HCT116 (cell line): ENCODE measurements around the gene ATG4D. TPM values are rescaled to one million over a fixed set of nuclear protein-coding genes. Genes with fewer than 3 reads are reported as not detected.

Experiments
- ATAC-seq: fragments of 200-7000 bp; cut with Tn5 transposase; 2 replicates; pipeline ENCODE4 v1.9.1; 2020; ENCODE audit warnings: mild to moderate bottlenecking, moderate library complexity
- BruUV-seq: library from RNA; stranded (reverse); fragments of 400-500 nt; replicated peaks from 2 replicates; lab custom pipeline; 2021; lab: Mats Ljungman, UMichigan
- CTCF ChIA-PET: fragments of 300-600 bp; sonication (Branson Sonifier 250); formaldehyde crosslinking; loops from one replicate; lab custom pipeline; 2021; ENCODE audit warnings: antibody characterized with exemption; lab: Charles Lee
- POLR2A ChIA-PET: fragments of 300-600, 350-600 bp; sonication (Branson Sonifier 250); formaldehyde crosslinking; loops from one replicate; lab custom pipeline; 2021; ENCODE audit warnings: antibody characterized with exemption; lab: Charles Lee
- RAD21 ChIA-PET, 2 experiments: fragments of 300-600 bp; sonication (Branson Sonifier 250); formaldehyde crosslinking; loops; one replicate each; lab custom pipeline; 2023; ENCODE audit warnings: low total read pairs in 2 of 2; ENCODE audit not compliant: uncharacterized antibody in 2 of 2, unreplicated experiment in 2 of 2, low non-redundant PET in 1 of 2; lab: Charles Lee
- DNase-seq: peaks from one replicate; pipeline ENCODE4 v3.0.0-alpha.2; 2010; ENCODE audit warnings: low read depth, low spot score
- H2AFZ ChIP-seq: fragments of 200-600 bp; shearing (Covaris generic), sonication (generic); 2 replicates; pipeline ENCODE4 v1.6.1; 2017; ENCODE audit warnings: low read depth, mixed run types, mixed read lengths, antibody characterized with exemption, low read length; ENCODE audit not compliant: poor library complexity, severe bottlenecking
- H3K27ac ChIP-seq: 2 replicates; pipeline ENCODE4 v1.5.1; 2012; ENCODE audit warnings: low read depth, low read length
- H3K27me3 ChIP-seq: fragments of 200-600 bp; sonication (generic); 2 replicates; pipeline ENCODE4 v1.6.1; 2016; ENCODE audit warnings: mixed run types, low read length, mixed read lengths; ENCODE audit not compliant: insufficient read depth
- H3K36me3 ChIP-seq, 2 experiments: fragments of 200-500 bp in 1 of 2; fragments of 200-600 bp in 1 of 2; sonication (Bioruptor generic) in 1 of 2; sonication (generic) in 1 of 2; 2 replicates each; pipeline versions ENCODE4 v1.5.1 to v1.6.1; 2014 to 2016; ENCODE audit warnings: low read length in 2 of 2, inconsistent platforms in 1 of 2, mixed read lengths in 1 of 2, mixed run types in 1 of 2; ENCODE audit not compliant: insufficient read depth in 2 of 2, control insufficient read depth in 1 of 2
- H3K4me1 ChIP-seq, 2 experiments: fragments of 200-600 bp in 1 of 2; sonication (generic) in 1 of 2; 2 replicates each; pipeline versions ENCODE4 v1.5.1 to v1.6.1; 2012 to 2017; ENCODE audit warnings: low read length in 2 of 2, inconsistent platforms in 1 of 2, mild to moderate bottlenecking in 1 of 2, mixed read lengths in 1 of 2, mixed run types in 1 of 2, moderate library complexity in 1 of 2; ENCODE audit not compliant: insufficient read depth in 2 of 2, control insufficient read depth in 1 of 2
- H3K4me2 ChIP-seq: fragments of 200-600 bp; sonication (generic); 2 replicates; pipeline ENCODE4 v1.6.1; 2017; ENCODE audit warnings: mixed run types, low read length, mixed read lengths
- H3K4me3 ChIP-seq, 2 experiments: fragments of 200-600 bp in 1 of 2; sonication (generic) in 1 of 2; replicated peaks in 1 of 2; 2 replicates each; pipeline ENCODE4 v1.5.1; 2011 to 2016; ENCODE audit warnings: low read length in 2 of 2, control low read depth in 1 of 2, low read depth in 1 of 2, mild to moderate bottlenecking in 1 of 2, mixed read lengths in 1 of 2, mixed run types in 1 of 2
- H3K79me2 ChIP-seq: fragments of 200-600 bp; sonication (generic); 2 replicates; pipeline ENCODE4 v1.6.1; 2017; ENCODE audit warnings: mild to moderate bottlenecking, mixed run types, low read length, moderate library complexity, mixed read lengths; ENCODE audit not compliant: insufficient read depth
- H3K9ac ChIP-seq: fragments of 200-600 bp; sonication (generic); 2 replicates; pipeline ENCODE4 v1.6.1; 2016; ENCODE audit warnings: low read length, mixed read lengths
- H3K9me2 ChIP-seq: fragments of 200-600 bp; sonication (generic), shearing (Covaris generic); 2 replicates; pipeline ENCODE4 v1.6.1; 2017; ENCODE audit warnings: mixed run types, mild to moderate bottlenecking, moderate library complexity; ENCODE audit not compliant: insufficient read depth
- H3K9me3 ChIP-seq, 2 experiments: fragments of 200-500 bp in 1 of 2; fragments of 200-600 bp in 1 of 2; sonication (Bioruptor generic) in 1 of 2; sonication (generic) in 1 of 2; 2 replicates each; pipeline ENCODE4 v1.6.1; 2014 to 2017; ENCODE audit warnings: low read length in 2 of 2, mixed read lengths in 2 of 2, inconsistent platforms in 1 of 2, low read depth in 1 of 2, mild to moderate bottlenecking in 1 of 2, mixed run types in 1 of 2, moderate library complexity in 1 of 2; ENCODE audit not compliant: control insufficient read depth in 1 of 2, insufficient read depth in 1 of 2
- H4K20me1 ChIP-seq: fragments of 200-600 bp; sonication (generic), shearing (Covaris generic); 2 replicates; pipeline ENCODE4 v1.6.1; 2017; ENCODE audit warnings: mixed run types, mild to moderate bottlenecking, moderate library complexity; ENCODE audit not compliant: insufficient read depth
- ATF3 ChIP-seq: IDR thresholded peaks from 2 replicates; pipeline ENCODE4 v1.6.1; 2012
- CEBPB ChIP-seq: IDR thresholded peaks from 2 replicates; pipeline ENCODE4 v1.6.1; 2012; ENCODE audit warnings: low read depth
- ELF1 ChIP-seq: IDR thresholded peaks from 2 replicates; pipeline ENCODE4 v1.6.1; 2012; ENCODE audit warnings: low read depth, borderline replicate concordance
- EZH2phosphoT487 ChIP-seq: fragments of 200-600 bp; IDR thresholded peaks from 2 replicates; pipeline ENCODE4 v1.6.1; 2018; ENCODE audit warnings: antibody characterized with exemption, borderline replicate concordance
- JUND ChIP-seq: IDR thresholded peaks from 2 replicates; pipeline ENCODE4 v1.6.1; 2012
- SRF ChIP-seq: IDR thresholded peaks from 2 replicates; pipeline ENCODE4 v1.6.1; 2012; ENCODE audit warnings: low read depth
- ZFX ChIP-seq: fragments of 450-650 bp; IDR thresholded peaks from 2 replicates; pipeline ENCODE4 v1.6.1; 2017
- ZNF274 ChIP-seq: fragments of 200-500 bp; sonication (Bioruptor generic); IDR thresholded peaks from 2 replicates; pipeline ENCODE4 v1.6.1; 2014; ENCODE audit warnings: mild to moderate bottlenecking, low read depth, low read length, inconsistent platforms
- intact Hi-C: fragments of 100-400 bp; cut with micrococcal nuclease; formaldehyde crosslinking; loops from 2 replicates; pipeline ENCODE4 v1.10.0; 2022
- total RNA-seq: library from RNA; stranded (reverse); gene quantifications from one replicate; pipeline ENCODE4 v1.2.1, GENCODE V29; 2021; ENCODE audit not compliant: unreplicated experiment

ATG4D gene
- total RNA-seq, 1 experiment from 2014 or later = 45.4 TPM

GRCh38 chr19:10566658-10567410, 23.1 kb downstream of the ATG4D start:
- Histone ChIP-seq H4K20me1 (no peaks in the 10 kb centered on the region), H3K9me3 (no peaks in the 10 kb centered on the region), H3K9ac (peak overlapping the region; percentile 99), H3K27ac (peak overlapping the region; percentile 91; the same call in 1 of the 2 replicates), H3K4me2 (peak overlapping the region; percentile 98), H2AFZ (no peak overlapping the region), H3K9me2 (no peaks in the 10 kb centered on the region), H3K4me3 (peak overlapping the region; percentile 76 to 95; a peak in 3 of 4 replicates), H3K27me3 (no peaks in the 10 kb centered on the region), H3K4me1 (peaks cover 31 to 46% of the 10 kb centered on the region in 2 experiments), H3K36me3 (peaks cover 0 to 11% of the 10 kb centered on the region in 2 experiments; a peak in 1 of 4 replicates), H3K79me2 (peaks cover 25% of the 10 kb centered on the region)
- ATAC-seq = no peak
- intact Hi-C loops = loop anchor here (5.0 kb wide), 3 partner anchors 65 to 165 kb away; partner anchors contain the start of genes CDC37, ILF3 and KEAP1
- BruUV-seq = no TSS peak
- ChIA-PET RAD21 (interaction anchor here in 1 of 2 experiments (0.7 kb wide), 1 partner anchor 756 kb away, joined by 4 read pairs; no protein-coding TSS in a partner anchor), POLR2A (interaction anchor here (1.3 kb wide), 1 partner anchor 14 kb away, joined by 5 read pairs; no protein-coding TSS in a partner anchor), CTCF (interaction anchor here (1.1 to 1.3 kb wide), 2 partner anchors 49 to 83 kb away, joined by 3 to 4 read pairs; partner anchors contain the start of gene S1PR5)
- TF ChIP-seq ELF1 (no peak), SRF (no peak), ZFX (no peak), CEBPB (no peak), ATF3 (no peak), JUND (no peak), ZNF274 (no peak)
- DNase-seq = no peak

GRCh38 chr19:10567656-10568055, 24.0 kb downstream of the ATG4D start:
- BruUV-seq = no TSS peak
- peak overlapping the region; percentile 67 to 84 for H3K4me3 ChIP-seq
- peak overlapping the region; percentile 66 for H3K9ac ChIP-seq
- H3K9me3 ChIP-seq = no peaks in the 10 kb centered on the region
- intact Hi-C loops = loop anchor here (2.0 to 5.0 kb wide), 4 partner anchors 23 to 165 kb away; partner anchors contain the start of genes CDC37, ILF3 and KEAP1
- TF ChIP-seq EZH2phosphoT487 = no peak
- TF ChIP-seq, all 23 proteins: peak for 0
- Histone ChIP-seq H2AFZ (no peak overlapping the region), H3K36me3 (peaks cover 0 to 7% of the 10 kb centered on the region in 2 experiments; a peak in 1 of 4 replicates), H3K27me3 (no peaks in the 10 kb centered on the region), H4K20me1 (no peaks in the 10 kb centered on the region), H3K79me2 (peaks cover 22% of the 10 kb centered on the region), H3K4me1 (peaks cover 31 to 53% of the 10 kb centered on the region in 2 experiments), H3K9me2 (no peaks in the 10 kb centered on the region), H3K27ac (peak overlapping the region; percentile 59; the same call in 1 of the 2 replicates), H3K4me2 (peak overlapping the region; percentile 98)
- no peak for DNase-seq
- RAD21 ChIA-PET = no interaction called here
- POLR2A ChIA-PET = no interaction called here
- CTCF ChIA-PET = interaction anchor here (2.4 kb wide), 1 partner anchor 84 kb away, joined by 7 read pairs; no protein-coding TSS in a partner anchor
- ATAC-seq = no peak
